ENCODE results near the gene NAXE. TPM values are rescaled to one million over a fixed set of nuclear protein-coding genes. Genes with fewer than 3 reads are reported as not detected.
A peak's percentile ranks its signal among the peaks of the same experiment; 100 is the strongest.

Gene NAXE
- total and polyA plus RNA-seq, 12 donors, result 49.4 to 132 (median 101) TPM

DNA sequence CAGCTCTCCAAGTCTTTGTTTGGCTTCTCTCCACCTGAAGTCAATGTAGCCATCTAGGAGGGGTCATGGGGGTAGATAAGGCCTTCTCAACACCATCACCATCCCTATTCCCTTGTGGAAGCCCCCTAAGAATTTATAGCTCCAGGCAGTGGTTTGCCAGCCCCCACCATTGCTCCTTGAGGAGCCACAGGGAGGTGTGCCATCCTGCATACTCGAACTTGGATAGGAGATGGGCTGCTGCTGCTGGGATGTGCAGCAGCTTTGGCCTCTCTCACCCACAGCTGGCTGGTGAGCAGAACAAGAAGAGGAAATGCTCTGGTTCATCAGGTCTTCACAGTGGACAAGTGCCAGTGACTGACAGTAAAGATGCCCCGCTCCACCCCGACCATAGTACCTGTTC, 4.8 kb downstream of the NAXE start:
- TF ChIP-seq POLR2A (IDR thresholded peaks at IDR 0.05), result no peak
- TF ChIP-seq, protein P1, sequence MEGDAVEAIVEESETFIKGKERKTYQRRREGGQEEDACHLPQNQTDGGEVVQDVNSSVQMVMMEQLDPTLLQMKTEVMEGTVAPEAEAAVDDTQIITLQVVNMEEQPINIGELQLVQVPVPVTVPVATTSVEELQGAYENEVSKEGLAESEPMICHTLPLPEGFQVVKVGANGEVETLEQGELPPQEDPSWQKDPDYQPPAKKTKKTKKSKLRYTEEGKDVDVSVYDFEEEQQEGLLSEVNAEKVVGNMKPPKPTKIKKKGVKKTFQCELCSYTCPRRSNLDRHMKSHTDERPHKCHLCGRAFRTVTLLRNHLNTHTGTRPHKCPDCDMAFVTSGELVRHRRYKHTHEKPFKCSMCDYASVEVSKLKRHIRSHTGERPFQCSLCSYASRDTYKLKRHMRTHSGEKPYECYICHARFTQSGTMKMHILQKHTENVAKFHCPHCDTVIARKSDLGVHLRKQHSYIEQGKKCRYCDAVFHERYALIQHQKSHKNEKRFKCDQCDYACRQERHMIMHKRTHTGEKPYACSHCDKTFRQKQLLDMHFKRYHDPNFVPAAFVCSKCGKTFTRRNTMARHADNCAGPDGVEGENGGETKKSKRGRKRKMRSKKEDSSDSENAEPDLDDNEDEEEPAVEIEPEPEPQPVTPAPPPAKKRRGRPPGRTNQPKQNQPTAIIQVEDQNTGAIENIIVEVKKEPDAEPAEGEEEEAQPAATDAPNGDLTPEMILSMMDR (IDR thresholded peaks at IDR 0.05), result no peak
- H3K4me1 ChIP-seq (replicated peaks in 1 of 2), result peaks cover 12 to 19% of the 10 kb centered on the region in 2 donors
- 82 to 93% (median 91%) methylated on average over 3 of the region's 3 CpGs for WGBS, 4 donors
- DNase-seq, result no peak
- H3K36me3 ChIP-seq (replicated peaks in 1 of 2), result peaks cover 0 to 42% of the 10 kb centered on the region in 2 donors
- intact Hi-C loops (cut with DNase I), result loop anchor here in 1 of 2 donors (5.0 kb wide), 1 partner anchor 144 kb away; no protein-coding TSS in a partner anchor
- no peak overlapping the region for H3K27ac ChIP-seq
- no peaks in the 10 kb centered on the region for H3K27me3 ChIP-seq
- H3K4me3 ChIP-seq, result no peak overlapping the region
- H3K9me3 ChIP-seq (replicated peaks in 1 of 3), result no peaks in the 10 kb centered on the region

DNA sequence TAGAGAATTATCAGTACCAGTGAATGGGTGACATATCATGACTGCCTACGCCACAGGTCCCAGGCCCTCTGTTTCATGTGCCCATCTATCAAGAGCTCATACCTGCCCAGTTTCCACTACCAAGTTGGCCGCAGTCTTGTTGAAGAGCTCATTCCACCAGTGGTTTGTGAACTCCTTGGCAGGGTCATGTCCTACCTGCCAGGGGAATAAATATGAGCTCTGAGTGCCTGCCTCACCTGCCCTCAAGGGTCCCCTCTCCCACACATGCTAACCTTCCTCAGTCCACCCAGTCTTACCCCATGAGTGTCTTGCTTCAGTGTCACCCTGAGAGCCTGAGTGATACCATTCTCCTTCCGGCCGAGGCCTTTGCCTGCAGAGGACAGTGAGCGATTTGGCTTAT, 6.5 kb downstream of the NAXE start:
- peaks cover 0 to 42% of the 10 kb centered on the region in 2 donors for H3K36me3 ChIP-seq (replicated peaks in 1 of 2)
- DNase-seq, result no peak
- intact Hi-C loops (cut with DNase I), result loop anchor here in 1 of 2 donors (5.0 kb wide), 1 partner anchor 146 kb away; no protein-coding TSS in a partner anchor

DNA sequence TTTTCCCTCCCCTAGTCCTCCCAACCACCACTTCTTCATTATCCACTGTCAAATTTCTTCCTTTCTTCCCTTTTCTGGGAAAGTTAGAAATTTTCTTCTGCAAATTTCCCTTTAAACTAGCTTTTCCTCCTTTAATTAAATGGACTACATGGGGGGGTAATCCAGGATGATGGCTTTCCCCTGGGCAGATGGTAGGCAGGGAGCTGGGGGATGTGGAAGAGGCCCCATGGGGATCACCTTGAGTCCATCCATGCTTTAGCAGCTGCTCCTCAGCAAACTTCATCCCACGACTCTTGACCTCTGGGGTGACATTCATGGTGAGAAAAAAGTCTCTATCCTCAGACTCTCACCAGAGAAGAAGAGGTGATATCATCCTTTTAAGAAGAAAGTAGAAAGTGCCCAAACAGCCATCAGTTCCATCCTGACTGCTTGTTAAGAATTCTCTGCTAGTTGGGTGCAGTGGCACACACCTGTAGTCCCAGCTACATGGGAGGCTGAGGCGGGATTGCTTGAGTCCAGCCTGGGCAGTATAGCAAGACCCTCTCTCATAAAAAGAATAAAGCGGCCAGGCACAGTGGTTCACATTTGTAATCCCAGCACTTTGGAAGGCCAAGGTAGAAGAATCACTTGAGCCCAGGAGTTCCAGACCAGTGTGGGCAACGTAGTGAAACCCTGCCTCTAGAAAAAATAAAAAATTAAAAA, 7.3 kb downstream of the NAXE start:
- Histone ChIP-seq H3K36me3 (replicated peaks in 1 of 2) (peaks cover 0 to 42% of the 10 kb centered on the region in 2 donors), H3K27me3 (no peaks in the 10 kb centered on the region), H3K9me3 (replicated peaks in 1 of 3) (no peaks in the 10 kb centered on the region), H3K4me1 (replicated peaks in 1 of 2) (peaks cover 6 to 16% of the 10 kb centered on the region in 2 donors), H3K4me3 (no peak overlapping the region), H3K27ac (no peak overlapping the region)
- WGBS, 4 donors, result 93 to 99% (median 95%) methylated on average over 3 to 4 of the region's 4 CpGs
- intact Hi-C loops (cut with DNase I), result loop anchor here in 1 of 2 donors (5.0 kb wide), 1 partner anchor 147 kb away; no protein-coding TSS in a partner anchor
- DNase-seq, result no peak
- TF ChIP-seq, protein P1 (IDR thresholded peaks at IDR 0.05), result no peak
- no peak for TF ChIP-seq POLR2A (IDR thresholded peaks at IDR 0.05)

More for the DNA sequence above, 6.5 kb downstream of the NAXE start:
- Histone ChIP-seq H3K27me3 (no peaks in the 10 kb centered on the region), H3K4me1 (replicated peaks in 1 of 2) (peaks cover 6 to 16% of the 10 kb centered on the region in 2 donors), H3K27ac (no peak overlapping the region), H3K4me3 (no peak overlapping the region), H3K9me3 (replicated peaks in 1 of 3) (no peaks in the 10 kb centered on the region)
- WGBS, 4 donors, result 85 to 94% (median 91%) methylated on average over 4 to 5 of the region's 5 CpGs
- no peak for TF ChIP-seq POLR2A (IDR thresholded peaks at IDR 0.05)
- TF ChIP-seq, protein P1 (IDR thresholded peaks at IDR 0.05), result no peak

DNA sequence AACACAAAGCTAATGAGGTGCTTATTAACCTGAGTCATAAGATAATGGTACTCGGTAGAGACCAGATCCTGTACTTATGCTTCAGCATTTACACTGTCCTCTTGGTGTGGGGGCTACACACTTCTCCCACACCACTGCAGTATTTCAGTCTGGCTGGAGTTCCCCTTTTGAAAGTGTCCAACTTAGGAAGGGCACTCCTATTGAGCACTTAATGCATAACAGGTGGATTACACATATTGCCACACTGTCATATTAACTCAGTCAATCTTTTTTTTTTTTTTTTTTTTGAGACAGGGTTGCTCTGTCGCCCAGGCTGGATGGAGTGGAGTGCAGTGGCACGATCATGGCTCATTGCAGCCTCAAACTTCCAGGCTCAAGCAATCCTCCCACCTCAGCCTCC, 8.2 kb downstream of the NAXE start:
- DNase-seq, result no peak
- Histone ChIP-seq H3K27ac (no peak overlapping the region), H3K4me1 (replicated peaks in 1 of 2) (peaks cover 6 to 16% of the 10 kb centered on the region in 2 donors), H3K36me3 (replicated peaks in 1 of 2) (peaks cover 0 to 36% of the 10 kb centered on the region in 2 donors), H3K4me3 (no peak overlapping the region), H3K9me3 (replicated peaks in 1 of 3) (no peaks in the 10 kb centered on the region), H3K27me3 (no peaks in the 10 kb centered on the region)
- intact Hi-C loops (cut with DNase I), result loop anchor here in 1 of 2 donors (5.0 kb wide), 1 partner anchor 148 kb away; no protein-coding TSS in a partner anchor
- TF ChIP-seq POLR2A (IDR thresholded peaks at IDR 0.05), result no peak
- TF ChIP-seq, protein P1 (IDR thresholded peaks at IDR 0.05), result peak in 2 of 6 experiments; percentile 6 to 8
- WGBS, 4 donors, result 69 to 91% (median 79%) methylated on average over 3 of the region's 3 CpGs
